CD4-positive, CD25-positive, alpha-beta regulatory T cell (primary cell): Measurements from ENCODE around the gene KLF11. TPM values are rescaled to one million over a fixed set of nuclear protein-coding genes. Genes with fewer than 3 reads are reported as not detected.
"Not testable (repeated sequence)": the region's sequence is repeated elsewhere in the genome, so short reads cannot be mapped to it uniquely, and the experiment has no call there.

ENCODE experiments used
- ATAC-seq, 2 donors: fragments of 150-1000 bp; cut with Tn5 transposase; one replicate each; pipeline ENCODE4 v1.10.0; 2021; ENCODE audit warnings: low read depth in 2 of 2, moderate number of reproducible peaks in 2 of 2, moderate library complexity in 1 of 2
- DNase-seq, 3 donors: peaks; one replicate each; pipeline versions ENCODE4 v3.0.0 to v3.0.0-alpha.2; 2012 to 2022; ENCODE audit warnings: mixed read lengths in 1 of 3
- H3K27ac ChIP-seq: one replicate; pipeline ENCODE4 v1.7.0; 2013; ENCODE audit warnings: mild to moderate bottlenecking, low read length; ENCODE audit not compliant: insufficient read depth, poor library complexity, severe bottlenecking
- H3K27me3 ChIP-seq: one replicate; pipeline ENCODE4 v1.7.0; 2013; ENCODE audit warnings: low read length; ENCODE audit not compliant: control insufficient read depth, insufficient read depth
- H3K36me3 ChIP-seq: one replicate; pipeline ENCODE4 v1.7.0; 2013; ENCODE audit warnings: mild to moderate bottlenecking, low read length, moderate library complexity; ENCODE audit not compliant: control insufficient read depth, insufficient read depth
- H3K4me1 ChIP-seq: 2 replicates; pipeline ENCODE4 v1.7.0; 2013; ENCODE audit warnings: mild to moderate bottlenecking, low read length; ENCODE audit not compliant: insufficient read depth, control insufficient read depth, poor library complexity, severe bottlenecking
- H3K4me3 ChIP-seq: one replicate; pipeline ENCODE4 v1.7.0; 2013; ENCODE audit warnings: low read depth, mild to moderate bottlenecking, low read length, moderate library complexity
- H3K9me3 ChIP-seq, 2 experiments: 1 replicate in 1 of 2; 2 replicates in 1 of 2; pipeline ENCODE4 v1.7.0; 2013; ENCODE audit warnings: low read length in 2 of 2, mild to moderate bottlenecking in 1 of 2, moderate library complexity in 1 of 2; ENCODE audit not compliant: control insufficient read depth in 2 of 2
- H3K27ac Mint-ChIP-seq, 3 donors: one replicate each; pipeline ENCODE4 v1.8.0; 2020 to 2022; ENCODE audit warnings: mild to moderate bottlenecking in 3 of 3, mixed read lengths in 3 of 3, moderate library complexity in 2 of 3
- H3K27me3 Mint-ChIP-seq: one replicate; pipeline ENCODE4 v1.8.0; 2022; ENCODE audit warnings: mild to moderate bottlenecking, mixed read lengths
- H3K36me3 Mint-ChIP-seq: one replicate; pipeline ENCODE4 v1.8.0; 2020; ENCODE audit warnings: mixed read lengths
- H3K4me1 Mint-ChIP-seq, 4 donors: one replicate each; pipeline ENCODE4 v1.8.0; 2020 to 2022; ENCODE audit warnings: mixed read lengths in 4 of 4, mild to moderate bottlenecking in 1 of 4
- H3K4me3 Mint-ChIP-seq, 4 donors: one replicate each; pipeline ENCODE4 v1.8.0; 2020 to 2022; ENCODE audit warnings: mild to moderate bottlenecking in 4 of 4, mixed read lengths in 4 of 4, moderate library complexity in 3 of 4
- H3K9me3 Mint-ChIP-seq, 7 donors: one replicate each; pipeline ENCODE4 v1.8.0; 2020 to 2022; ENCODE audit warnings: mixed read lengths in 7 of 7, mild to moderate bottlenecking in 3 of 7, moderate library complexity in 2 of 7
- polyA plus RNA-seq, 4 donors: library from polyadenylated mRNA; unstranded; fragments of 300-500 nt; fragmentation: Illumina TruSeq; gene quantifications; one replicate each; pipeline ENCODE4 v1.2.3, GENCODE V29; 2021
- total RNA-seq: library from RNA; stranded (reverse); gene quantifications from one replicate; pipeline ENCODE4 v1.2.3, GENCODE V29; 2022

The KLF11 gene
- total and polyA plus RNA-seq, 5 donors from 2014 or later = 5.9 to 38.9 (median 11.8) TPM

GRCh38 chr2:10014418-10015190, 28.7 kb upstream of the KLF11 start:
- ATAC-seq (no peak), DNase-seq (no peak)
- H3K4me1 ChIP-seq = no peaks in the 10 kb centered on the region
- H3K27ac ChIP-seq = no peak overlapping the region
- Mint-ChIP-seq H3K27ac (no peak overlapping the region), H3K36me3 (peaks cover 3% of the 10 kb centered on the region), H3K9me3 (peaks cover 0 to 11% (median 0%) of the 10 kb centered on the region in 7 donors), H3K4me1 (no peaks in the 10 kb centered on the region), H3K4me3 (no peak overlapping the region), H3K27me3 (peaks cover 25% of the 10 kb centered on the region)
- peaks cover 0 to 2% of the 10 kb centered on the region in 2 experiments for H3K9me3 ChIP-seq
- no peaks in the 10 kb centered on the region for H3K36me3 ChIP-seq
- H3K27me3 ChIP-seq = no peaks in the 10 kb centered on the region
- H3K4me3 ChIP-seq = no peak overlapping the region

DNA sequence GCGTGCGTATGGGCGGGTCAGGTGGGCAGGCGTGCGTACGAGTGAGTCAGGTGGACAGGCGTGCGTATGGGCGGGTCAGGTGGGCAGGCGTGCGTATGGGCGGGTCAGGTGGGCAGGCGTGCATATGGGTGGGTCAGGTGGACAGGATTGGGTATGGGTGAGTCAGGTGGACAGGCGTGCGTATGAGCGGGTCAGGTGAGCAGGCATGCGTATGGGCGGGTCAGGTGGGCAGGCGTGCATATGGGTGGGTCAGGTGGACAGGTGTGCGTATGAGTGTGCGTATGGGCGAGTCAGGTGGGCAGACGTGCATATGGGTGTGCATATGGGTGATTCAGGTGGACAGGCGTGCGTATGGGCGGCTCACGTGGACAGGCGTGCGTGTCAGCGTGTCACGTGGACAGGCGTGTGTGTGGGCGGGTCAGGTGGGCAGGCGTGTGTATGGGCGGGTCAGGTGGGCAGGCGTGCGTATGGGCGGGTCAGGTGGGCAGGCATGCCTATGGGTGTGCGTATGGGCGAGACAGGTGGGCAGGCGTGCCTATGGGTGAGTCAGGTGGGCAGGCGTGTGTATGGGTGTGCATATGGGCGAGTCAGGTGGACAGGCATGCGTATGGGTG, 27.9 kb upstream of the KLF11 start:
- H3K4me1 Mint-ChIP-seq, H3K4me1 ChIP-seq, H3K9me3 ChIP-seq, H3K4me3 ChIP-seq, H3K27me3 ChIP-seq, H3K27ac ChIP-seq, H3K36me3 ChIP-seq, H3K4me3 Mint-ChIP-seq, ATAC-seq, H3K36me3 Mint-ChIP-seq, DNase-seq, H3K27ac Mint-ChIP-seq: not testable (repeated sequence)
- H3K27me3 Mint-ChIP-seq = peaks cover 25% of the 10 kb centered on the region
- H3K9me3 Mint-ChIP-seq = peaks cover 0 to 11% (median 0%) of the 10 kb centered on the region in 7 donors

DNA sequence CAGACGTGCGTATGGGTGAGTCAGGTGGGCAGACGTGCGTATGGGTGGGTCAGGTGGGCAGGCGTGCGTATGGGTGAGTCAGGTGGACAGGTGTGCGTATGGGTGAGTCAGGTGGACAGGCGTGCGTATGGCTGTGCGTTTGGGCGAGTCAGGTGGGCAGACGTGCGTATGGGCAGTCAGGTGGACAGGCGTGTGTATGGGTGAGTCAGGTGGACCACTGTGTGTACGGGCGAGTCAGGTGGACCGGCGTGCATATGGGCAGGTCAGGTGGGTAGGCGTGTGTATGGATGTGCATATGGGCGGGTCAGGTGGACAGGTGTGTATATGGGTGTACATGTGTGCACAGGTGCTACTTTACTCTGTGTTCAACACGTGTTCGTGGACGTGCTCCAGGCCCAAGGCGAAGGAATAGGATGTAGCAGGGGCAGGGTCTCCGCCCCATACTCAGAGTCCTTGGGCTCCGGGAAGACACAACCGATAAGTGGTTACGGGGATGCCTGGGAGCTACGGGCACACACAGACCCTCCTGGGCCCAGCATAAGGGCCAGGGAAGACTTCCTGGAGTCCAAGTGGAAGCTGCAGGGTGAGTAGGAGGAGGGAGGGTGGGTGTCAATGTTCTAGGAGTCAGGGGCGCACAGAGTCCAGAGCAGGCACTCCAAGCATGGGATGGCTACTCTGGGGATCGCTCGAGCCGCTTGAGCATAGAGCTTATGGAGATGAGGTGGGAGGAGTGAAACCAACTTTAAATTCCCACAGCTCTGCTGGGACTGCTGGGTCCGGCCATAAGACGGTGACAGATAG, 27.1 kb upstream of the KLF11 start:
- Mint-ChIP-seq H3K27ac (no peak overlapping the region), H3K27me3 (peaks cover 25% of the 10 kb centered on the region), H3K36me3 (peaks cover 3% of the 10 kb centered on the region), H3K4me3 (no peak overlapping the region), H3K9me3 (peaks cover 0 to 11% (median 0%) of the 10 kb centered on the region in 7 donors), H3K4me1 (no peaks in the 10 kb centered on the region)
- Histone ChIP-seq H3K27me3 (no peaks in the 10 kb centered on the region), H3K4me3 (no peak overlapping the region), H3K27ac (no peak overlapping the region), H3K36me3 (no peaks in the 10 kb centered on the region), H3K9me3 (peaks cover 0 to 2% of the 10 kb centered on the region in 2 experiments), H3K4me1 (no peaks in the 10 kb centered on the region)
- DNase-seq (no peak), ATAC-seq (no peak)

- Mint-ChIP-seq H3K4me1 (no peaks in the 10 kb centered on the region), H3K27ac (no peak overlapping the region), H3K27me3 (peaks cover 25% of the 10 kb centered on the region), H3K9me3 (peaks cover 0 to 11% (median 0%) of the 10 kb centered on the region in 7 donors), H3K36me3 (peaks cover 3% of the 10 kb centered on the region), H3K4me3 (no peak overlapping the region)
- no peaks in the 10 kb centered on the region for H3K36me3 ChIP-seq
- no peaks in the 10 kb centered on the region for H3K27me3 ChIP-seq
- peaks cover 0 to 2% of the 10 kb centered on the region in 2 experiments for H3K9me3 ChIP-seq
- H3K27ac ChIP-seq = no peak overlapping the region
- no peak for DNase-seq
- no peak for ATAC-seq
- no peak overlapping the region for H3K4me3 ChIP-seq
- no peaks in the 10 kb centered on the region for H3K4me1 ChIP-seq
Measured at GRCh38 chr2:10016802-10017258, 26.5 kb upstream of the KLF11 start.

DNA sequence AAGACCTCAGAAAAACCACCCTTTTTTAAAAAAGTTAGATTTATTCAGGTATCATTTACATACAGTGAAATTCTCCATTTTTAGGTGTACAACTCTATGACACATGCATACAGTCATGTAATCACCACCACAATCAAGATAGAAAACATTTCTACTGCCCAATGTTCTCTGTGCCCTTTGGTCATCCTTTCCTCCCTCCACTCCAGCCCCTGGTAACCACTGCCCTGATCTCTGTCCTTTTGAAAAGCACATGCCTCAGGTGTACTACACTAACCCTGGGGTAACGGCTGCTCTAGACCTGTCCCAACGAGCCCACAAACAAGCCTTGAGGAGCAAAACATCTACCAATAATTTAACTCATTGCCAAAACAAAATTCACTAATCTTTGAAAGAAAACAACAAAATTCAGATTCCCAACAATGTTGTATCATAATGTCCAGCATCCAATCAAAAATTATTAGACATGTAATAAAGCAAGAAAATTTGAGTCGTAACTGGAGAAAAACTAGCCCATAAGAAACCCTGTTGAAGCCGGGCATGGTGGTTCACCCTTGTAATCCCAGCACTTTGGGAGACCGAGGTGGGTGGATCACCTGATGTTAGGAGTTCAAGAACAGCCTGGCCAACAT, 25.9 kb upstream of the KLF11 start:
- H3K4me1 ChIP-seq = no peaks in the 10 kb centered on the region
- Mint-ChIP-seq H3K27ac (no peak overlapping the region), H3K4me1 (no peaks in the 10 kb centered on the region)

GRCh38 chr2:10019174-10019573, 24.2 kb upstream of the KLF11 start:
- Mint-ChIP-seq H3K9me3 (peaks cover 0 to 11% (median 0%) of the 10 kb centered on the region in 7 donors), H3K27ac (no peak overlapping the region), H3K4me3 (no peak overlapping the region)

More for the DNA sequence above, 25.9 kb upstream of the KLF11 start:
- DNase-seq (no peak), ATAC-seq (no peak)
- Mint-ChIP-seq H3K9me3 (peaks cover 0 to 11% (median 0%) of the 10 kb centered on the region in 7 donors), H3K36me3 (peaks cover 3% of the 10 kb centered on the region), H3K4me3 (no peak overlapping the region), H3K27me3 (peaks cover 25% of the 10 kb centered on the region)
- Histone ChIP-seq H3K36me3 (no peaks in the 10 kb centered on the region), H3K4me3 (no peak overlapping the region), H3K27ac (no peak overlapping the region), H3K9me3 (peaks cover 0 to 2% of the 10 kb centered on the region in 2 experiments), H3K27me3 (no peaks in the 10 kb centered on the region)

More at GRCh38 chr2:10019174-10019573, 24.2 kb upstream of the KLF11 start:
- H3K27ac ChIP-seq = no peak overlapping the region
- H3K27me3 ChIP-seq = no peaks in the 10 kb centered on the region
- Mint-ChIP-seq H3K27me3 (peaks cover 29% of the 10 kb centered on the region), H3K4me1 (peaks cover 0 to 4% (median 0%) of the 10 kb centered on the region in 4 donors), H3K36me3 (peaks cover 3% of the 10 kb centered on the region)
- no peaks in the 10 kb centered on the region for H3K36me3 ChIP-seq
- ATAC-seq (no peak), DNase-seq (no peak)
- H3K4me3 ChIP-seq = no peak overlapping the region
- H3K9me3 ChIP-seq = peaks cover 0 to 2% of the 10 kb centered on the region in 2 experiments
- H3K4me1 ChIP-seq = no peaks in the 10 kb centered on the region
